Activated CD4-positive, alpha-beta T cell treated with anti-CD3 and anti-CD28 coated beads for 1 hour (primary cell): ENCODE measurements around the gene LRRC75A.
"Not testable (repeated sequence)": the region's sequence is repeated elsewhere in the genome, so short reads cannot be mapped to it uniquely, and the experiment has no call there.

Experiments
- DNase-seq: peaks from one replicate; pipeline ENCODE4 v3.0.0-alpha.2; 2020

LRRC75A gene

DNA sequence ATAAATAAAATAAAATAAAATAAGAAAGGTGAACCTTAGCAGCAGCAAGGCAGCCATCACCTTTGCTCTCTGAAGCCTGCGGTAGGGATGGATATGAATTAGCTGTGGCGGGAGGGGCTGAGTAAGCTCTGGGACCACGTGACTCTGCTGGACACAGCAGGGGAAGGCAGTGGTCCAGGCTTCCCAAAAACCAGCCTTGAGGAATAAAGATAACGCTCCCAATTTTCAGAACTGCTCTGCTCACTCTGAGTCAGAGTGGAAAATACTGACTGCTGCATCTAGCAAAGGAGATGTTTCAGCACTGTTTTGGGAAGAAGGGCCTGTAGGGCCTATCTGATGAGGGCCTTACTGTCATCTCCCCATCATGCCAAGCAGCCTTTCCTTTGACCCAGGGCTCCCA lies 96.1 kb downstream of the LRRC75A start:
- not testable (repeated sequence) for DNase-seq

DNA sequence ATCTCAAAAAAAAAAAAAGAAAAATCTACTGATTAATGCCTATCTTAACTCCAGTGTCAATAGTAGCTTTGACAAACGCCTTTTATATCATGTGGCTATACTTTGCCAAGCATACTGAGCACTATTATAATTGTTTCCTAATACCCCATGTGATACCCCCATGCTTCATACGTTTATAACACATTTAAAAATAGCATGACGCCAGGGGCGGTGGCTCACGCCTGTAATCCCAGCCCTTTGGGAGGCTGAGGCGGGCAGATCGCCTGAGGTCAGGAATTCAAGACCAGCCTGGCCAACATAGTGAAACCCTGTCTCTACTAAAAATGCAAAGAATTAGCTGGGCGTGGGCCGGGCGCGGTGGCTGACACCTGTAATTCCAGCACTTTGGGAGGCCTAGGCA lies 99.5 kb downstream of the LRRC75A start:
- DNase-seq: not testable (repeated sequence)
